ENCODE data around the gene C1orf21. TPM values are rescaled to one million over a fixed set of nuclear protein-coding genes. Genes with fewer than 3 reads are reported as not detected.

C1orf21 gene
- total RNA-seq, 1 experiment from 2014 or later: 0.15 TPM

- ChIA-PET POLR2A (no interaction called here), CTCF (no interaction called here)
- TF ChIP-seq POLR2AphosphoS5 (IDR thresholded peaks at IDR 0.05; ENCODE audit: low read depth, low read length) (no peak), TCF7L2 (IDR thresholded peaks at IDR 0.05; ENCODE audit: low read depth, low read length) (no peak)
- no peak overlapping the region for H3K4me3 ChIP-seq (ENCODE audit: low read depth in 2 of 2, low read length in 2 of 2)
- H3K27ac ChIP-seq (ENCODE audit: low read length): no peak overlapping the region
- no peaks in the 10 kb centered on the region for H3K36me3 ChIP-seq (ENCODE audit: control insufficient read depth, insufficient read depth, low read length)
- BruUV-seq (replicated peaks): no TSS peak
- no peaks in the 10 kb centered on the region for H3K9me3 ChIP-seq (ENCODE audit: control insufficient read depth, insufficient read depth, low read depth, low read length)
- ATAC-seq: no peak
- intact Hi-C loops (cut with micrococcal nuclease; ENCODE audit: unreplicated experiment): no loop called here
- no peaks in the 10 kb centered on the region for H3K4me1 ChIP-seq (ENCODE audit: control insufficient read depth, insufficient read depth, low read length)
- no peaks in the 10 kb centered on the region for H3K27me3 ChIP-seq (ENCODE audit: control insufficient read depth, insufficient read depth, low read length)
- DNase-seq (ENCODE audit: low read depth, low spot score): no peak
- in situ Hi-C loops (cut with HindIII; ENCODE audit: low pct_unique_long_range_greater_than_20kb, low sequenced_read_pairs): no loop called here
These were observed 95.3 kb downstream of the C1orf21 start for GRCh38 chr1:184482136-184482535.

DNA sequence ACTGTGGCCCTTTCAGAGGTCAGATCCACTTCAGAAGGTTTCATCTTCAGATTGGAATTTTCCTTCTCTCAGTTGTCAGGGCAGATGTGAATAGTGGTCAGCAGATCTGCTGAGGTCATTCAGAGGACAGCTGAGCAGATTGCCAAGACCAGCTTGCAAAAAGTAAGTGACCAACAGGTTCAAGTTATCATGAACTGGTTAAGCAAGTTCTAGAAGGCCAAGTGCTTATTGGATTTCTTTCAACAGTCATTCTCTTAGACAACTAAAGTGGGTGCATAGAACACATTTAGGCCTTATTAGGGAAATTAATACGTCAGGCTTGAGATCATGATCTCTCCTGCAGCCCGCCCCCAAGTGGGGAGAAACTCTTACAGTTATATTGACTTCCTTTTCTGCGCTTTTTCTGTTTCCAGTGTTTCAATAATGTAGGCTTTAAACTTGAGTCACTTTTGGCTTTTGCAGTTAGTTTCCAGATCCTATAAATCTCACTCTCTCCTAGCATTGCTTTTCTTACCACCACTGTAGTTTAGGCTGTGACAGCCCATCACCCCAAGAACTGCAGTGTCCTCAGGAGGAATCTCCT is 96.4 kb downstream of the C1orf21 start:
- no peaks in the 10 kb centered on the region for H3K36me3 ChIP-seq (ENCODE audit: control insufficient read depth, insufficient read depth, low read length)
- TF ChIP-seq TCF7L2 (IDR thresholded peaks at IDR 0.05; ENCODE audit: low read depth, low read length): no peak
- TF ChIP-seq, protein P1, sequence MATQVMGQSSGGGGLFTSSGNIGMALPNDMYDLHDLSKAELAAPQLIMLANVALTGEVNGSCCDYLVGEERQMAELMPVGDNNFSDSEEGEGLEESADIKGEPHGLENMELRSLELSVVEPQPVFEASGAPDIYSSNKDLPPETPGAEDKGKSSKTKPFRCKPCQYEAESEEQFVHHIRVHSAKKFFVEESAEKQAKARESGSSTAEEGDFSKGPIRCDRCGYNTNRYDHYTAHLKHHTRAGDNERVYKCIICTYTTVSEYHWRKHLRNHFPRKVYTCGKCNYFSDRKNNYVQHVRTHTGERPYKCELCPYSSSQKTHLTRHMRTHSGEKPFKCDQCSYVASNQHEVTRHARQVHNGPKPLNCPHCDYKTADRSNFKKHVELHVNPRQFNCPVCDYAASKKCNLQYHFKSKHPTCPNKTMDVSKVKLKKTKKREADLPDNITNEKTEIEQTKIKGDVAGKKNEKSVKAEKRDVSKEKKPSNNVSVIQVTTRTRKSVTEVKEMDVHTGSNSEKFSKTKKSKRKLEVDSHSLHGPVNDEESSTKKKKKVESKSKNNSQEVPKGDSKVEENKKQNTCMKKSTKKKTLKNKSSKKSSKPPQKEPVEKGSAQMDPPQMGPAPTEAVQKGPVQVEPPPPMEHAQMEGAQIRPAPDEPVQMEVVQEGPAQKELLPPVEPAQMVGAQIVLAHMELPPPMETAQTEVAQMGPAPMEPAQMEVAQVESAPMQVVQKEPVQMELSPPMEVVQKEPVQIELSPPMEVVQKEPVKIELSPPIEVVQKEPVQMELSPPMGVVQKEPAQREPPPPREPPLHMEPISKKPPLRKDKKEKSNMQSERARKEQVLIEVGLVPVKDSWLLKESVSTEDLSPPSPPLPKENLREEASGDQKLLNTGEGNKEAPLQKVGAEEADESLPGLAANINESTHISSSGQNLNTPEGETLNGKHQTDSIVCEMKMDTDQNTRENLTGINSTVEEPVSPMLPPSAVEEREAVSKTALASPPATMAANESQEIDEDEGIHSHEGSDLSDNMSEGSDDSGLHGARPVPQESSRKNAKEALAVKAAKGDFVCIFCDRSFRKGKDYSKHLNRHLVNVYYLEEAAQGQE (IDR thresholded peaks at IDR 0.05; ENCODE audit: insufficient read depth in 1 of 2, low read depth in 2 of 2, low read length in 1 of 2): no peak
- TF ChIP-seq POLR2AphosphoS5 (IDR thresholded peaks at IDR 0.05; ENCODE audit: low read depth, low read length): no peak
- TF ChIP-seq SIN3A (IDR thresholded peaks at IDR 0.05; ENCODE audit: borderline replicate concordance, insufficient read depth, low read depth, low read length): no peak
- no peak for TF ChIP-seq CTCF (IDR thresholded peaks at IDR 0.05)
- ChIA-PET CTCF (no interaction called here), POLR2A (no interaction called here)
- H3K27me3 ChIP-seq (ENCODE audit: control insufficient read depth, insufficient read depth, low read length): no peaks in the 10 kb centered on the region
- ATAC-seq (no peak), DNase-seq (ENCODE audit: low read depth, low spot score) (no peak)
- H3K4me1 ChIP-seq (ENCODE audit: control insufficient read depth, insufficient read depth, low read length): no peaks in the 10 kb centered on the region
- H3K27ac ChIP-seq (ENCODE audit: low read length): no peak overlapping the region
- in situ Hi-C loops (cut with HindIII; ENCODE audit: low pct_unique_long_range_greater_than_20kb, low sequenced_read_pairs) (no loop called here), intact Hi-C loops (cut with micrococcal nuclease; ENCODE audit: unreplicated experiment) (no loop called here)
- no peaks in the 10 kb centered on the region for H3K9me3 ChIP-seq (ENCODE audit: control insufficient read depth, insufficient read depth, low read depth, low read length)
- no TSS peak for BruUV-seq (replicated peaks)
- H3K4me3 ChIP-seq (ENCODE audit: low read depth in 2 of 2, low read length in 2 of 2): no peak overlapping the region

Measured in Panc1 (cell line).